Dendritic cell treated with granulocyte-macrophage colony-stimulating factor and Interleukin-4, amounts not matched to agents 40 ng/mL and 50 ng/mL, for 4 days (primary cell): ENCODE measurements around the gene KLHL30.

ENCODE experiments used
- H3K27ac Mint-ChIP-seq: one replicate; pipeline ENCODE4 v1.8.0; 2022; ENCODE audit warnings: mild to moderate bottlenecking, mixed read lengths
- H3K27me3 Mint-ChIP-seq: one replicate; pipeline ENCODE4 v1.8.0; 2022; ENCODE audit warnings: mild to moderate bottlenecking, mixed read lengths
- H3K36me3 Mint-ChIP-seq: one replicate; pipeline ENCODE4 v1.8.0; 2022; ENCODE audit warnings: low read depth, mixed read lengths
- H3K4me1 Mint-ChIP-seq: one replicate; pipeline ENCODE4 v1.8.0; 2022; ENCODE audit warnings: low read depth, mixed read lengths
- H3K4me3 Mint-ChIP-seq: one replicate; pipeline ENCODE4 v1.8.0; 2022; ENCODE audit warnings: mild to moderate bottlenecking, moderate library complexity, mixed read lengths
- H3K9me3 Mint-ChIP-seq: one replicate; pipeline ENCODE4 v1.8.0; 2022; ENCODE audit warnings: mixed read lengths
- intact Hi-C: fragments of 100-400 bp; cut with micrococcal nuclease; formaldehyde crosslinking; loops from one replicate; pipeline ENCODE4 v1.15.0; 2022

Gene KLHL30

DNA sequence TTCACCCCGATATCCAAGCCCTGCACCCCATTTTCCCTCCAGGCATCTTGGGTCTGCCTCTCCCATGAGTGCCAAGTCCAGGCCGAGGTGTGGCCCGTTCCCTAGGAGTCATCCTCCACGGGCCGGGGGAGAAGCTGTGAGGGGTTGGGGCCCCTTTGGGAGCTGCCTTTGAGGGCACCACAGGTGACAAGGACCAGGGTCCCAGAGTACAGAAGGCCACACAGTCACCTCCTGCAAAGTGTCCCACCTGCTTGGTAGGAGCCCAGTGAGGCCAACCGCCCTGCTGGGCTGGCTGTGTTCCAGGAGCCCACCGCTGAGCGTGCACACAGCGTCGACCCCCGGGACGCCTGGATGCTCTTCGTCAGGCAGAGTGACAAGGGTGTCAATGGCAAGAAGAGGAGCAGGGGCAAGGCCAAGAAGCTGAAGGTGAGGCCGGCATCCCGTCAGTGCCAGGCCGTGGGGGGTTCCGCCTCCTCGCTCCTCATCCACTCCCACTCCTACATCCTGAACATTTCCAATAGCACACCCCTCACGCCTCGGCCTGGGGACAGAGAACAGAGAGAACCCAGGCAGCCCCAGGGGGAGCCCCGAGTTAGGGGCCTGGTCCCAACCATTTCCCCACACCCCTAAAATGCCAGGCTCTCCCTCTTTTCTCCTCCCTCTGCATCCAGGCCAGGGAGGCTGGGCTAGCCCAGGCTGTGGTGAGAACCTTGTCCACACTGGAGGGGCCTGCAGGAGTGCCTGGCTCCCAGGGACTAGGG, 23.0 kb downstream of the KLHL30 start:
- Mint-ChIP-seq H3K4me1 (peaks cover 29% of the 10 kb centered on the region), H3K9me3 (no peaks in the 10 kb centered on the region), H3K27ac (no peak overlapping the region), H3K4me3 (no peak overlapping the region), H3K36me3 (no peaks in the 10 kb centered on the region), H3K27me3 (peaks cover 78% of the 10 kb centered on the region)
- intact Hi-C loops, result no loop called here

GRCh38 chr2:238162251-238162845, 23.9 kb downstream of the KLHL30 start:
- no peak overlapping the region for H3K27ac Mint-ChIP-seq
- peaks cover 37% of the 10 kb centered on the region for H3K4me1 Mint-ChIP-seq
- H3K27me3 Mint-ChIP-seq, result peaks cover 75% of the 10 kb centered on the region
- intact Hi-C loops, result no loop called here
- no peak overlapping the region for H3K4me3 Mint-ChIP-seq
- H3K36me3 Mint-ChIP-seq, result peaks cover 7% of the 10 kb centered on the region
- no peaks in the 10 kb centered on the region for H3K9me3 Mint-ChIP-seq

- intact Hi-C loops, result no loop called here
- Mint-ChIP-seq H3K36me3 (peaks cover 13% of the 10 kb centered on the region), H3K4me3 (no peak overlapping the region), H3K27ac (no peak overlapping the region), H3K27me3 (peaks cover 69% of the 10 kb centered on the region), H3K9me3 (no peaks in the 10 kb centered on the region), H3K4me1 (peaks cover 43% of the 10 kb centered on the region)
These were observed 24.5 kb downstream of the KLHL30 start for GRCh38 chr2:238162846-238163441.

DNA sequence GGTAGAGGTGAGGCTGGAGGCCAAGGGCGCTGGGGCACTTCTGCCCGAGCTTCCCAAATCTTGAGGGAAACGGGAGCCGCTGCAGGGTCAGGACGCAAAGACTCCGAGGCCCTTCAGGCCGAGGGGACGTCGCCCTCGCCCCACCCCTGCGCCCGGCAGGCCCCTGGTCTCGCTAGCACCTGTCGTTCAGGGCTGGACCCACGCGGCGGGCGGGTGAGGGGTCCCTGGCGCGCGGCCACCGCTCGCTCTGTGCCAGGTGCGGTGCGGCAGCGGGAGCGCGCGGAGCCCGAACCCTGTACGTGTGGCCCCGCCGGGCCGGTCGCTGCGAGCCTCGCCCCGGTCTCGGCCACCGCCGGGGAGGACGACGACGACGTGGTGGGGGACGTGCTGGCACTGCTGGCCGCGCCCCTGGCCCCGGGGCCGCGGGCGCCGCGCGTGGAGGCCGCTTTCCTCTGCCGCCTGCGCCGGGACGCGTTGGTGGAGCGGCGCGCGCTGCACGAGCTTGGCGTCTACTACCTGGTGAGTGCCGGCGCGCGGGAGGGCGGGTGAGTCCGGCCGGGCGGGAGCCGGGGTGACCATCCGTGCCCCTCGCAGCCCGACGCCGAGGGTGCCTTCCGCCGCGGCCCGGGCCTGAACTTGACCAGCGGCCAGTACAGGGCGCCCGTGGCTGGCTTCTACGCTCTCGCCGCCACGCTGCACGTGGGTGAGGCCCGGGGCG, 25.2 kb downstream of the KLHL30 start:
- peaks cover 20% of the 10 kb centered on the region for H3K36me3 Mint-ChIP-seq
- peaks cover 63% of the 10 kb centered on the region for H3K27me3 Mint-ChIP-seq
- no peak overlapping the region for H3K4me3 Mint-ChIP-seq
- H3K9me3 Mint-ChIP-seq, result no peaks in the 10 kb centered on the region
- intact Hi-C loops, result no loop called here
- no peak overlapping the region for H3K27ac Mint-ChIP-seq
- H3K4me1 Mint-ChIP-seq, result peaks cover 40% of the 10 kb centered on the region

GRCh38 chr2:238164906-238165287, 26.4 kb downstream of the KLHL30 start:
- Mint-ChIP-seq H3K4me3 (no peak overlapping the region), H3K27me3 (peaks cover 55% of the 10 kb centered on the region), H3K27ac (no peak overlapping the region), H3K9me3 (no peaks in the 10 kb centered on the region), H3K36me3 (peaks cover 32% of the 10 kb centered on the region), H3K4me1 (peaks cover 34% of the 10 kb centered on the region)
- intact Hi-C loops, result no loop called here

GRCh38 chr2:238165288-238165921, 26.9 kb downstream of the KLHL30 start:
- no peak overlapping the region for H3K4me3 Mint-ChIP-seq
- peaks cover 37% of the 10 kb centered on the region for H3K36me3 Mint-ChIP-seq
- intact Hi-C loops, result no loop called here
- no peak overlapping the region for H3K27ac Mint-ChIP-seq
- no peaks in the 10 kb centered on the region for H3K9me3 Mint-ChIP-seq
- H3K27me3 Mint-ChIP-seq, result peaks cover 50% of the 10 kb centered on the region
- H3K4me1 Mint-ChIP-seq, result peaks cover 33% of the 10 kb centered on the region

GRCh38 chr2:238166391-238167343, 28.2 kb downstream of the KLHL30 start:
- peaks cover 26% of the 10 kb centered on the region for H3K4me1 Mint-ChIP-seq
- H3K9me3 Mint-ChIP-seq, result no peaks in the 10 kb centered on the region
- H3K36me3 Mint-ChIP-seq, result peaks cover 49% of the 10 kb centered on the region
- intact Hi-C loops, result no loop called here
- H3K4me3 Mint-ChIP-seq, result no peak overlapping the region
- H3K27me3 Mint-ChIP-seq, result peaks cover 37% of the 10 kb centered on the region
- no peak overlapping the region for H3K27ac Mint-ChIP-seq

DNA sequence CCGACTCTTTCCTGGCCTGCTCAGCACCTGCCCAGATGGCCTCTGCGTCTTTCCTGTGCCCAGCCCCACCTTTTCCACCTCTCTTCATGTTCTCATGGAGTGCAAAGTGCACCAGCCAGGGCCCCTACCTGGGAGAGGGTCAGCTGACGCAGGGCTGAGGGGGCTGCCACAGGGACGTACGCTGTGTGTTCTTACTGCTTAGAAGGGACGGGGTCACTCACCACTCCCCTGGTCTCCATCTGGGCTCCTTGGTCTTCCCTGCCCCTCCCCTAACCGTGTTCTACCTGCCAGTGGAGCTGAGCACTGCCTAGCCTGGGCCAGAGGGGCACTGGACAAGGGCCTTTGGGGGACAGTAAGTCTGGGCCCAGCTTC, 28.9 kb downstream of the KLHL30 start:
- Mint-ChIP-seq H3K4me1 (peaks cover 26% of the 10 kb centered on the region), H3K27ac (no peak overlapping the region), H3K4me3 (no peak overlapping the region), H3K27me3 (peaks cover 30% of the 10 kb centered on the region), H3K36me3 (peaks cover 56% of the 10 kb centered on the region), H3K9me3 (no peaks in the 10 kb centered on the region)
- intact Hi-C loops, result no loop called here

- H3K27ac Mint-ChIP-seq, result no peak overlapping the region
- no peak overlapping the region for H3K4me3 Mint-ChIP-seq
- no peaks in the 10 kb centered on the region for H3K9me3 Mint-ChIP-seq
- peaks cover 26% of the 10 kb centered on the region for H3K4me1 Mint-ChIP-seq
- intact Hi-C loops, result no loop called here
- H3K27me3 Mint-ChIP-seq, result peaks cover 26% of the 10 kb centered on the region
- H3K36me3 Mint-ChIP-seq, result peaks cover 60% of the 10 kb centered on the region
These were observed 29.3 kb downstream of the KLHL30 start for GRCh38 chr2:238167761-238168160.

- Mint-ChIP-seq H3K27ac (no peak overlapping the region), H3K9me3 (no peaks in the 10 kb centered on the region), H3K27me3 (peaks cover 20% of the 10 kb centered on the region), H3K4me1 (peaks cover 26% of the 10 kb centered on the region), H3K36me3 (peaks cover 66% of the 10 kb centered on the region), H3K4me3 (no peak overlapping the region)
- intact Hi-C loops, result no loop called here
These were observed 30.0 kb downstream of the KLHL30 start for GRCh38 chr2:238168196-238169047.

DNA sequence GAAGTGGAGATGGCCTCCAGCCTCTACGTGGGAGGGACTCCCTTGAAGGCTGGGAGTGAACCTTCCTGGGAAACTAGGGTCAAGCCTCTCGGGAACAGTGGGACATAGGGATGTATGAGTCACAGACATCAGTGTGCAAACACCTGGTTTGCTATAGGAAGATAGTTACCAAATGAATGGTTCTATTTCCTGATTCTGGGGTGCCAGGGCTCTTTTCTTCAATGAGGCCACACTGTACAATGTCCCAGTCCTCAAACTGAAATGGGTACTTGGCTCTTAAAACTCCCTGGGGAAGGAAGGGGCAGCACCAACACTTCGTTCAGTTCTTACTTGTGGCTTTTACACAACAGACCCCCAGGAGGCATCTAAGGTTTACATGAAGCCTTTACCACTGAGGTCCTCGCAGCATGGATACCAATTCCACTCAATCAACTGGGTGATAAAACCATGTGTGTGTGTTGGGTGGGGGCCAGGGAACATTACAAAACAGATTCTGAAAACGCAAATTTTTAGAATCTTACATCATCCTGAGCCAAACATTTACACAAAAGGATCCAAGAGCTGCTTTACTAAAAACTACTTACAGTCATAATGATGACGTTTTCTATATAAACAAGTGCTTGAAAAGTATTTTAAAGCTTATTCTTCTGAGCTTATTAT, 30.7 kb downstream of the KLHL30 start:
- H3K27me3 Mint-ChIP-seq, result peaks cover 18% of the 10 kb centered on the region
- H3K27ac Mint-ChIP-seq, result no peak overlapping the region
- no peak overlapping the region for H3K4me3 Mint-ChIP-seq
- H3K9me3 Mint-ChIP-seq, result no peaks in the 10 kb centered on the region
- H3K4me1 Mint-ChIP-seq, result peaks cover 26% of the 10 kb centered on the region
- intact Hi-C loops, result no loop called here
- peaks cover 74% of the 10 kb centered on the region for H3K36me3 Mint-ChIP-seq

DNA sequence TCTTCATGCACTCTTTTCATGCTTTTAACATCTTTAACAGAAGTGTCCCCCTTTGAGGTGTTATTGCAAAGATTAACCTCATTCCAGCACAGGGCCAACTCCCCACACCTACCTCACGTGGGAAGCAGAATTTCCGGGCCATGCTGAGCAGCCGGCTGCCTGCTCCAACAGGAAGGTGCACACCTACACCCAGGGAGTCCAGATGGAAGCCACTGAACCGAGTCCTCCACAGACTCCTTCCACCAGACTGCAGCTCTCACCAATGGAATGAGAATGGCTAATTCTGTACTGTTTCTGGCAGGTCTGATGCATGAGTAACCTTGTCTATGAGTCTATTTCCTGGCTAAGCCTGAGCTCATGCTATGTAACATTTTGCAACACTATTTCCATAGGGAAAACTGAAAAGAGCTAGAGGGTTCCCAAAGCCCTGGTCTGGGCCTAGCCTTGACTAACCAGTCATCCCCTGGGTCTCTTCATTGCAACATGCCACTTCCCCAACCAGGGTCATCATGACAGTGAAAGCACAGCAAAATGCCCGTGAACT, 31.3 kb downstream of the KLHL30 start:
- Mint-ChIP-seq H3K4me1 (peaks cover 26% of the 10 kb centered on the region), H3K36me3 (peaks cover 80% of the 10 kb centered on the region), H3K27me3 (peaks cover 12% of the 10 kb centered on the region), H3K27ac (no peak overlapping the region), H3K9me3 (no peaks in the 10 kb centered on the region), H3K4me3 (no peak overlapping the region)
- intact Hi-C loops, result no loop called here
